HCT116 (cell line): ENCODE data around the gene INO80. TPM values are rescaled to one million over a fixed set of nuclear protein-coding genes. Genes with fewer than 3 reads are reported as not detected.

ENCODE experiments used
- ATAC-seq: fragments of 200-7000 bp; cut with Tn5 transposase; 2 replicates; pipeline ENCODE4 v1.9.1; 2020; ENCODE audit warnings: mild to moderate bottlenecking, moderate library complexity
- BruUV-seq: library from RNA; stranded (reverse); fragments of 400-500 nt; replicated peaks from 2 replicates; lab custom pipeline; 2021; lab: Mats Ljungman, UMichigan
- CTCF ChIA-PET: fragments of 300-600 bp; sonication (Branson Sonifier 250); formaldehyde crosslinking; loops from one replicate; lab custom pipeline; 2021; ENCODE audit warnings: antibody characterized with exemption; lab: Charles Lee
- POLR2A ChIA-PET: fragments of 300-600, 350-600 bp; sonication (Branson Sonifier 250); formaldehyde crosslinking; loops from one replicate; lab custom pipeline; 2021; ENCODE audit warnings: antibody characterized with exemption; lab: Charles Lee
- RAD21 ChIA-PET, 2 experiments: fragments of 300-600 bp; sonication (Branson Sonifier 250); formaldehyde crosslinking; loops; one replicate each; lab custom pipeline; 2023; ENCODE audit warnings: low total read pairs in 2 of 2; ENCODE audit not compliant: uncharacterized antibody in 2 of 2, unreplicated experiment in 2 of 2, low non-redundant PET in 1 of 2; lab: Charles Lee
- DNase-seq: peaks from one replicate; pipeline ENCODE4 v3.0.0-alpha.2; 2010; ENCODE audit warnings: low read depth, low spot score
- H2AFZ ChIP-seq: fragments of 200-600 bp; shearing (Covaris generic), sonication (generic); 2 replicates; pipeline ENCODE4 v1.6.1; 2017; ENCODE audit warnings: low read depth, mixed run types, mixed read lengths, antibody characterized with exemption, low read length; ENCODE audit not compliant: poor library complexity, severe bottlenecking
- H3K27ac ChIP-seq: 2 replicates; pipeline ENCODE4 v1.5.1; 2012; ENCODE audit warnings: low read depth, low read length
- H3K27me3 ChIP-seq: fragments of 200-600 bp; sonication (generic); 2 replicates; pipeline ENCODE4 v1.6.1; 2016; ENCODE audit warnings: mixed run types, low read length, mixed read lengths; ENCODE audit not compliant: insufficient read depth
- H3K36me3 ChIP-seq, 2 experiments: fragments of 200-500 bp in 1 of 2; fragments of 200-600 bp in 1 of 2; sonication (Bioruptor generic) in 1 of 2; sonication (generic) in 1 of 2; 2 replicates each; pipeline versions ENCODE4 v1.5.1 to v1.6.1; 2014 to 2016; ENCODE audit warnings: low read length in 2 of 2, inconsistent platforms in 1 of 2, mixed read lengths in 1 of 2, mixed run types in 1 of 2; ENCODE audit not compliant: insufficient read depth in 2 of 2, control insufficient read depth in 1 of 2
- H3K4me1 ChIP-seq, 2 experiments: fragments of 200-600 bp in 1 of 2; sonication (generic) in 1 of 2; 2 replicates each; pipeline versions ENCODE4 v1.5.1 to v1.6.1; 2012 to 2017; ENCODE audit warnings: low read length in 2 of 2, inconsistent platforms in 1 of 2, mild to moderate bottlenecking in 1 of 2, mixed read lengths in 1 of 2, mixed run types in 1 of 2, moderate library complexity in 1 of 2; ENCODE audit not compliant: insufficient read depth in 2 of 2, control insufficient read depth in 1 of 2
- H3K4me2 ChIP-seq: fragments of 200-600 bp; sonication (generic); 2 replicates; pipeline ENCODE4 v1.6.1; 2017; ENCODE audit warnings: mixed run types, low read length, mixed read lengths
- H3K4me3 ChIP-seq, 2 experiments: fragments of 200-600 bp in 1 of 2; sonication (generic) in 1 of 2; replicated peaks in 1 of 2; 2 replicates each; pipeline ENCODE4 v1.5.1; 2011 to 2016; ENCODE audit warnings: low read length in 2 of 2, control low read depth in 1 of 2, low read depth in 1 of 2, mild to moderate bottlenecking in 1 of 2, mixed read lengths in 1 of 2, mixed run types in 1 of 2
- H3K79me2 ChIP-seq: fragments of 200-600 bp; sonication (generic); 2 replicates; pipeline ENCODE4 v1.6.1; 2017; ENCODE audit warnings: mild to moderate bottlenecking, mixed run types, low read length, moderate library complexity, mixed read lengths; ENCODE audit not compliant: insufficient read depth
- H3K9ac ChIP-seq: fragments of 200-600 bp; sonication (generic); 2 replicates; pipeline ENCODE4 v1.6.1; 2016; ENCODE audit warnings: low read length, mixed read lengths
- H3K9me2 ChIP-seq: fragments of 200-600 bp; sonication (generic), shearing (Covaris generic); 2 replicates; pipeline ENCODE4 v1.6.1; 2017; ENCODE audit warnings: mixed run types, mild to moderate bottlenecking, moderate library complexity; ENCODE audit not compliant: insufficient read depth
- H3K9me3 ChIP-seq, 2 experiments: fragments of 200-500 bp in 1 of 2; fragments of 200-600 bp in 1 of 2; sonication (Bioruptor generic) in 1 of 2; sonication (generic) in 1 of 2; 2 replicates each; pipeline ENCODE4 v1.6.1; 2014 to 2017; ENCODE audit warnings: low read length in 2 of 2, mixed read lengths in 2 of 2, inconsistent platforms in 1 of 2, low read depth in 1 of 2, mild to moderate bottlenecking in 1 of 2, mixed run types in 1 of 2, moderate library complexity in 1 of 2; ENCODE audit not compliant: control insufficient read depth in 1 of 2, insufficient read depth in 1 of 2
- H4K20me1 ChIP-seq: fragments of 200-600 bp; sonication (generic), shearing (Covaris generic); 2 replicates; pipeline ENCODE4 v1.6.1; 2017; ENCODE audit warnings: mixed run types, mild to moderate bottlenecking, moderate library complexity; ENCODE audit not compliant: insufficient read depth
- CBX3 ChIP-seq: IDR thresholded peaks from 2 replicates; pipeline ENCODE4 v1.6.1; 2012; ENCODE audit warnings: low read depth
- CEBPB ChIP-seq: IDR thresholded peaks from 2 replicates; pipeline ENCODE4 v1.6.1; 2012; ENCODE audit warnings: low read depth
- EGR1 ChIP-seq: IDR thresholded peaks from 2 replicates; pipeline ENCODE4 v1.6.1; 2012; ENCODE audit warnings: low read depth
- ELF1 ChIP-seq: IDR thresholded peaks from 2 replicates; pipeline ENCODE4 v1.6.1; 2012; ENCODE audit warnings: low read depth, borderline replicate concordance
- EZH2 ChIP-seq: fragments of 200-600 bp; sonication (generic); IDR thresholded peaks from 2 replicates; pipeline ENCODE4 v1.6.1; 2017; ENCODE audit warnings: antibody characterized with exemption, mixed run types
- EZH2phosphoT487 ChIP-seq: fragments of 200-600 bp; IDR thresholded peaks from 2 replicates; pipeline ENCODE4 v1.6.1; 2018; ENCODE audit warnings: antibody characterized with exemption, borderline replicate concordance
- FOSL1 ChIP-seq: IDR thresholded peaks from 2 replicates; pipeline ENCODE4 v1.6.1; 2012; ENCODE audit warnings: low read depth
- JUND ChIP-seq: IDR thresholded peaks from 2 replicates; pipeline ENCODE4 v1.6.1; 2012
- POLR2A ChIP-seq: IDR thresholded peaks from 2 replicates; pipeline ENCODE4 v1.7.0; 2011; ENCODE audit warnings: borderline replicate concordance; ENCODE audit not compliant: insufficient read depth, insufficient read length; ENCODE audit errors: extremely low read depth
- POLR2AphosphoS5 ChIP-seq: IDR thresholded peaks from 2 replicates; pipeline ENCODE4 v1.6.1; 2011; ENCODE audit warnings: mild to moderate bottlenecking, low read depth, low read length, moderate library complexity
- RAD21 ChIP-seq: IDR thresholded peaks from 2 replicates; pipeline ENCODE4 v1.6.1; 2012; ENCODE audit warnings: low read depth, mild to moderate bottlenecking
- SIN3A ChIP-seq: IDR thresholded peaks from 2 replicates; pipeline ENCODE4 v1.6.1; 2012; ENCODE audit warnings: low read depth
- SP1 ChIP-seq: IDR thresholded peaks from 2 replicates; pipeline ENCODE4 v1.6.1; 2012; ENCODE audit warnings: low read depth
- YY1 ChIP-seq: IDR thresholded peaks from 2 replicates; pipeline ENCODE4 v1.6.1; 2011; ENCODE audit warnings: low read length, low read depth, moderate library complexity, mild to moderate bottlenecking; ENCODE audit not compliant: insufficient replicate concordance; ENCODE audit errors: extremely low read depth
- ZFX ChIP-seq: fragments of 450-650 bp; IDR thresholded peaks from 2 replicates; pipeline ENCODE4 v1.6.1; 2017
- ZNF274 ChIP-seq: fragments of 200-500 bp; sonication (Bioruptor generic); IDR thresholded peaks from 2 replicates; pipeline ENCODE4 v1.6.1; 2014; ENCODE audit warnings: mild to moderate bottlenecking, low read depth, low read length, inconsistent platforms
- intact Hi-C: fragments of 100-400 bp; cut with micrococcal nuclease; formaldehyde crosslinking; loops from 2 replicates; pipeline ENCODE4 v1.10.0; 2022
- total RNA-seq: library from RNA; stranded (reverse); gene quantifications from one replicate; pipeline ENCODE4 v1.2.1, GENCODE V29; 2021; ENCODE audit not compliant: unreplicated experiment
- TF ChIP-seq, protein P1 (sequence below), 3 experiments: fragments of 200-600 bp in 1 of 3; sonication (generic) in 1 of 3; IDR thresholded peaks in 2 of 3; conservative IDR thresholded peaks in 1 of 3; 2 replicates each; pipeline ENCODE4 v1.5.1; 2012 to 2017; ENCODE audit warnings: low read depth in 2 of 3, low read length in 2 of 3, antibody characterized with exemption in 1 of 3, borderline replicate concordance in 1 of 3, control low read depth in 1 of 3, mild to moderate bottlenecking in 1 of 3, mixed read lengths in 1 of 3, mixed run types in 1 of 3, moderate library complexity in 1 of 3; ENCODE audit not compliant: insufficient read depth in 1 of 3
- TF ChIP-seq, protein P2 (sequence below): IDR thresholded peaks from 2 replicates; pipeline ENCODE4 v1.6.1; 2012

INO80 gene
- total RNA-seq, 1 experiment from 2014 or later = 28.2 TPM

- no peak for TF ChIP-seq EZH2phosphoT487
- peak; percentile 98 for TF ChIP-seq POLR2AphosphoS5
- no peak for TF ChIP-seq JUND
- TF ChIP-seq EGR1 = peak; percentile 60
- no peak for TF ChIP-seq CBX3
Measured at GRCh38 chr15:41116116-41116961, at the start of gene INO80 (continued).

DNA sequence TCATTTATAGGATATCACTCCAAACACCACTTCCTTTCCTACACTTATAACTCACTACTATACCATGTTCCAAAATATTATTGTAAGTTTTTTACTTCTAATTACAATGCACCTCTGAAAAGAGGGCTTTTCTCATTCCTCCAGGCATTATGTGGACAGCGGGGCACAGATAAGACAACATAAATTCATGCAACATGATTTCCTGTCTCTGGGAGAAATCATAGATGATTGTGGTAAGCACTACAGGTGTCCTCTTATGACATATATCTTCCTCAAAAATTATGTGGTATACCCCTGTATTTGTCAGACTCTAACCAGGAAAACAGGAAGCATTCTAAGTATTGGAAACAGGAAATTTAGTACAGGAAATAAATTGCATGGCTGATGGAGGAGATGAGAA lies 45.7 kb upstream of the INO80 start:
- Histone ChIP-seq H3K4me1 (no peaks in the 10 kb centered on the region), H3K9me2 (no peaks in the 10 kb centered on the region), H3K4me3 (no peak overlapping the region), H3K9ac (no peak overlapping the region), H4K20me1 (no peaks in the 10 kb centered on the region), H3K79me2 (no peaks in the 10 kb centered on the region), H3K36me3 (no peaks in the 10 kb centered on the region), H3K27me3 (no peaks in the 10 kb centered on the region), H3K4me2 (no peak overlapping the region), H2AFZ (no peak overlapping the region), H3K9me3 (no peaks in the 10 kb centered on the region), H3K27ac (no peak overlapping the region)
- TF ChIP-seq EZH2phosphoT487 (no peak), CEBPB (no peak), POLR2A (no peak), POLR2AphosphoS5 (no peak), YY1 (no peak), CBX3 (no peak), SP1 (no peak), JUND (no peak), EGR1 (no peak), ELF1 (no peak), RAD21 (no peak), SIN3A (no peak), ZFX (no peak), ZNF274 (no peak), EZH2 (no peak), FOSL1 (no peak)
- TF ChIP-seq, protein P1, sequence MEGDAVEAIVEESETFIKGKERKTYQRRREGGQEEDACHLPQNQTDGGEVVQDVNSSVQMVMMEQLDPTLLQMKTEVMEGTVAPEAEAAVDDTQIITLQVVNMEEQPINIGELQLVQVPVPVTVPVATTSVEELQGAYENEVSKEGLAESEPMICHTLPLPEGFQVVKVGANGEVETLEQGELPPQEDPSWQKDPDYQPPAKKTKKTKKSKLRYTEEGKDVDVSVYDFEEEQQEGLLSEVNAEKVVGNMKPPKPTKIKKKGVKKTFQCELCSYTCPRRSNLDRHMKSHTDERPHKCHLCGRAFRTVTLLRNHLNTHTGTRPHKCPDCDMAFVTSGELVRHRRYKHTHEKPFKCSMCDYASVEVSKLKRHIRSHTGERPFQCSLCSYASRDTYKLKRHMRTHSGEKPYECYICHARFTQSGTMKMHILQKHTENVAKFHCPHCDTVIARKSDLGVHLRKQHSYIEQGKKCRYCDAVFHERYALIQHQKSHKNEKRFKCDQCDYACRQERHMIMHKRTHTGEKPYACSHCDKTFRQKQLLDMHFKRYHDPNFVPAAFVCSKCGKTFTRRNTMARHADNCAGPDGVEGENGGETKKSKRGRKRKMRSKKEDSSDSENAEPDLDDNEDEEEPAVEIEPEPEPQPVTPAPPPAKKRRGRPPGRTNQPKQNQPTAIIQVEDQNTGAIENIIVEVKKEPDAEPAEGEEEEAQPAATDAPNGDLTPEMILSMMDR (IDR thresholded peaks at IDR 0.05 in 2 of 3, conservative IDR thresholded peaks at IDR 0.05 in 1 of 3; ENCODE audit: borderline replicate concordance in 1 of 3, insufficient read depth in 1 of 3, low read depth in 2 of 3, low read length in 2 of 3) = no peak
- TF ChIP-seq, protein P2, sequence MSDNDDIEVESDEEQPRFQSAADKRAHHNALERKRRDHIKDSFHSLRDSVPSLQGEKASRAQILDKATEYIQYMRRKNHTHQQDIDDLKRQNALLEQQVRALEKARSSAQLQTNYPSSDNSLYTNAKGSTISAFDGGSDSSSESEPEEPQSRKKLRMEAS = no peak
- BruUV-seq = no TSS peak
- ChIA-PET RAD21 (no interaction called here), CTCF (no interaction called here), POLR2A (no interaction called here)
- DNase-seq = no peak
- no peak for ATAC-seq
- intact Hi-C loops = no loop called here
